ENCODE data around the gene FILIP1L. TPM values are rescaled to one million over a fixed set of nuclear protein-coding genes. Genes with fewer than 3 reads are reported as not detected.

The FILIP1L gene
- total RNA-seq, 3 donors from 2014 or later, result 19.8 to 23.7 (median 23.3) TPM

GRCh38 chr3:100084100-100084806 is 30.0 kb downstream of the FILIP1L start:
- Histone ChIP-seq H3K4me3 (no peak overlapping the region), H3K27me3 (no peaks in the 10 kb centered on the region), H3K9me3 (no peaks in the 10 kb centered on the region), H3K36me3 (no peaks in the 10 kb centered on the region), H3K27ac (no peak overlapping the region), H3K4me1 (no peaks in the 10 kb centered on the region)
- intact Hi-C loops (cut with DNase I; ENCODE audit: low total_unique reads), result no loop called here
- TF ChIP-seq POLR2A (IDR thresholded peaks at IDR 0.05), result no peak
- no peak for TF ChIP-seq POLR2AphosphoS5 (IDR thresholded peaks at IDR 0.05)
- no peak for TF ChIP-seq CTCF (IDR thresholded peaks at IDR 0.05)
- no peak for DNase-seq (ENCODE audit: low spot score in 2 of 2)

- Histone ChIP-seq H3K27ac (no peak overlapping the region), H3K4me3 (no peak overlapping the region), H3K9me3 (no peaks in the 10 kb centered on the region), H3K4me1 (no peaks in the 10 kb centered on the region), H3K27me3 (no peaks in the 10 kb centered on the region), H3K36me3 (no peaks in the 10 kb centered on the region)
- no peak for TF ChIP-seq CTCF (IDR thresholded peaks at IDR 0.05)
- TF ChIP-seq POLR2AphosphoS5 (IDR thresholded peaks at IDR 0.05), result no peak
- TF ChIP-seq POLR2A (IDR thresholded peaks at IDR 0.05), result no peak
- intact Hi-C loops (cut with DNase I; ENCODE audit: low total_unique reads), result no loop called here
- DNase-seq (ENCODE audit: low spot score in 2 of 2), result no peak
These were observed 31.1 kb downstream of the FILIP1L start for GRCh38 chr3:100083209-100083608.

GRCh38 chr3:100082714-100083113 is 31.6 kb downstream of the FILIP1L start:
- Histone ChIP-seq H3K4me1 (no peaks in the 10 kb centered on the region), H3K27me3 (no peaks in the 10 kb centered on the region), H3K27ac (no peak overlapping the region), H3K36me3 (no peaks in the 10 kb centered on the region), H3K9me3 (no peaks in the 10 kb centered on the region), H3K4me3 (no peak overlapping the region)
- no peak for TF ChIP-seq POLR2AphosphoS5 (IDR thresholded peaks at IDR 0.05)
- TF ChIP-seq POLR2A (IDR thresholded peaks at IDR 0.05), result no peak
- no peak for TF ChIP-seq CTCF (IDR thresholded peaks at IDR 0.05)
- intact Hi-C loops (cut with DNase I; ENCODE audit: low total_unique reads), result no loop called here
- no peak for DNase-seq (ENCODE audit: low spot score in 2 of 2)

GRCh38 chr3:100081986-100082692 is 32.2 kb downstream of the FILIP1L start:
- Histone ChIP-seq H3K27ac (no peak overlapping the region), H3K36me3 (no peaks in the 10 kb centered on the region), H3K27me3 (no peaks in the 10 kb centered on the region), H3K4me1 (no peaks in the 10 kb centered on the region), H3K4me3 (no peak overlapping the region), H3K9me3 (no peaks in the 10 kb centered on the region)
- TF ChIP-seq CTCF (IDR thresholded peaks at IDR 0.05), result no peak
- no peak for TF ChIP-seq POLR2AphosphoS5 (IDR thresholded peaks at IDR 0.05)
- TF ChIP-seq POLR2A (IDR thresholded peaks at IDR 0.05), result no peak
- no peak for DNase-seq (ENCODE audit: low spot score in 2 of 2)
- intact Hi-C loops (cut with DNase I; ENCODE audit: low total_unique reads), result no loop called here

GRCh38 chr3:100081311-100081710 is 33.0 kb downstream of the FILIP1L start:
- intact Hi-C loops (cut with DNase I; ENCODE audit: low total_unique reads), result no loop called here
- H3K4me3 ChIP-seq, result no peak overlapping the region
- no peaks in the 10 kb centered on the region for H3K9me3 ChIP-seq
- no peak overlapping the region for H3K27ac ChIP-seq
- TF ChIP-seq POLR2A (IDR thresholded peaks at IDR 0.05) (no peak), POLR2AphosphoS5 (IDR thresholded peaks at IDR 0.05) (no peak)
- H3K4me1 ChIP-seq, result no peaks in the 10 kb centered on the region
- H3K36me3 ChIP-seq, result no peaks in the 10 kb centered on the region
- DNase-seq (ENCODE audit: low spot score in 2 of 2), result no peak
- H3K27me3 ChIP-seq, result no peaks in the 10 kb centered on the region

Data from breast epithelium (tissue), 4 donors.